ENCODE data around the gene ZBTB12.

ZBTB12 gene

GRCh38 chr6:31897612-31898382 is 4.1 kb downstream of the ZBTB12 start, which contains the start of gene EHMT2:
TSS of gene EHMT2 (minus strand) at chr6:31897698. CDS start at chr6:31897677, 21 bp downstream.
- no peak for TF ChIP-seq CTCF (IDR thresholded peaks at IDR 0.05)
- Mint-ChIP-seq H3K4me1 (peaks cover 53% of the 10 kb centered on the region), H3K36me3 (ENCODE audit: low read depth) (peaks cover 34% of the 10 kb centered on the region), H3K4me3 (peak within 1 kb of the TSS; percentile 94), H3K27me3 (ENCODE audit: low read depth, poor library complexity) (peaks cover 3% of the 10 kb centered on the region), H3K9me3 (no peaks in the 10 kb centered on the region), H3K27ac (peak within 1 kb of the TSS; percentile 71)
- peak; percentile 87 for DNase-seq

- Mint-ChIP-seq H3K36me3 (ENCODE audit: low read depth) (peaks cover 42% of the 10 kb centered on the region), H3K27me3 (ENCODE audit: low read depth, poor library complexity) (peaks cover 3% of the 10 kb centered on the region), H3K4me1 (peaks cover 55% of the 10 kb centered on the region), H3K9me3 (no peaks in the 10 kb centered on the region), H3K4me3 (peak overlapping the region; percentile 90), H3K27ac (no peak overlapping the region)
- peak; percentile 55 for DNase-seq
- no peak for TF ChIP-seq CTCF (IDR thresholded peaks at IDR 0.05)
These were observed 4.9 kb downstream of the ZBTB12 start for GRCh38 chr6:31896856-31897611.

- Mint-ChIP-seq H3K4me1 (peaks cover 59% of the 10 kb centered on the region), H3K9me3 (no peaks in the 10 kb centered on the region), H3K36me3 (ENCODE audit: low read depth) (peaks cover 48% of the 10 kb centered on the region), H3K27me3 (ENCODE audit: low read depth, poor library complexity) (peaks cover 3% of the 10 kb centered on the region), H3K4me3 (peak overlapping the region; percentile 90), H3K27ac (peak overlapping the region; percentile 71)
- no peak for DNase-seq
- TF ChIP-seq CTCF (IDR thresholded peaks at IDR 0.05), result no peak
These were observed 5.4 kb downstream of the ZBTB12 start for GRCh38 chr6:31896493-31896855.

GRCh38 chr6:31892821-31893220 is 9.1 kb downstream of the ZBTB12 start:
- DNase-seq, result no peak
- peaks cover 32% of the 10 kb centered on the region for H3K4me1 Mint-ChIP-seq
- H3K9me3 Mint-ChIP-seq, result no peaks in the 10 kb centered on the region
- H3K36me3 Mint-ChIP-seq (ENCODE audit: low read depth), result peaks cover 77% of the 10 kb centered on the region
- no peak overlapping the region for H3K4me3 Mint-ChIP-seq
- peak overlapping the region; percentile 26 for H3K27ac Mint-ChIP-seq
- no peak for TF ChIP-seq CTCF (IDR thresholded peaks at IDR 0.05)
- H3K27me3 Mint-ChIP-seq (ENCODE audit: low read depth, poor library complexity), result no peaks in the 10 kb centered on the region

GRCh38 chr6:31889331-31889972 is 12.4 kb downstream of the ZBTB12 start:
- no peak for DNase-seq
- Mint-ChIP-seq H3K27me3 (ENCODE audit: low read depth, poor library complexity) (no peaks in the 10 kb centered on the region), H3K27ac (no peak overlapping the region)

More at GRCh38 chr6:31889331-31889972, 12.4 kb downstream of the ZBTB12 start:
- Mint-ChIP-seq H3K9me3 (no peaks in the 10 kb centered on the region), H3K36me3 (ENCODE audit: low read depth) (peaks cover 85% of the 10 kb centered on the region), H3K4me1 (peaks cover 19% of the 10 kb centered on the region), H3K4me3 (no peak overlapping the region)
- TF ChIP-seq CTCF (IDR thresholded peaks at IDR 0.05), result no peak
